K562 (cell line): Measurements from ENCODE around the gene AP3S2. TPM values are rescaled to one million over a fixed set of nuclear protein-coding genes. Genes with fewer than 3 reads are reported as not detected.

Experiments used
- ATAC-seq: fragments of 200-7000 bp; cut with Tn5 transposase; 3 replicates; pipeline ENCODE4 v1.9.1; 2020; ENCODE audit warnings: moderate library complexity
- BruUV-seq: library from RNA; stranded (reverse); fragments of 400-500 nt; replicated peaks from 2 replicates; lab custom pipeline; 2021; lab: Mats Ljungman, UMichigan
- CTCF ChIA-PET: fragments of 300-600 bp; formaldehyde crosslinking; extraction: SDS; loops from one replicate; lab custom pipeline; 2021; ENCODE audit warnings: low intra/inter-chr PET ratio; lab: Yijun Ruan, JAX
- POLR2A ChIA-PET: fragments of 300-600, 350-650 bp; sonication (Branson Sonifier 250); formaldehyde crosslinking; extraction: SDS; loops from one replicate; lab custom pipeline; 2021; ENCODE audit warnings: antibody characterized with exemption, inconsistent platforms; lab: Yijun Ruan, JAX
- DNase-seq, 4 experiments: peaks; one replicate each; pipeline versions ENCODE4 v3.0.0 to v3.0.0-alpha.2; 2011 to 2018; ENCODE audit warnings: low spot score in 3 of 4, mixed read lengths in 3 of 4; ENCODE audit errors: extremely low read depth in 1 of 4
- FAIRE-seq: peaks from 2 replicates; lab custom pipeline; 2011; peaks lifted over from hg19 to GRCh38; lab: Jason Lieb, UNC
- H2AFZ ChIP-seq: 2 replicates; pipeline ENCODE4 v1.6.0; 2011; ENCODE audit warnings: low read depth, low read length, control low read depth, inconsistent platforms
- H3K27ac ChIP-seq: fragments of 200-600 bp; 3 replicates; pipeline ENCODE4 v1.8.0; 2011; ENCODE audit warnings: low read depth, mild to moderate bottlenecking, control low read depth, inconsistent platforms, low read length, moderate library complexity, mixed read lengths; ENCODE audit errors: extremely low read depth
- H3K27me3 ChIP-seq, 2 experiments: fragments of 300-600 bp in 1 of 2; 2 replicates in 1 of 2; 3 replicates in 1 of 2; pipeline versions ENCODE4 v1.6.0 to v1.8.0; 2011; ENCODE audit warnings: inconsistent platforms in 2 of 2, low read length in 2 of 2, mild to moderate bottlenecking in 1 of 2, mixed read lengths in 1 of 2, moderate library complexity in 1 of 2; ENCODE audit not compliant: control insufficient read depth in 2 of 2, insufficient read depth in 2 of 2
- H3K36me3 ChIP-seq: fragments of 300-600 bp; 3 replicates; pipeline ENCODE4 v1.8.0; 2011; ENCODE audit warnings: mild to moderate bottlenecking, low read length, inconsistent platforms; ENCODE audit not compliant: control insufficient read depth, insufficient read depth
- H3K4me1 ChIP-seq, 2 experiments: fragments of 200-600 bp in 1 of 2; replicated peaks in 1 of 2; 2 replicates in 1 of 2; 3 replicates in 1 of 2; pipeline versions ENCODE4 v1.5.1 to v1.8.0; 2011; ENCODE audit warnings: inconsistent platforms in 2 of 2, low read length in 2 of 2, mild to moderate bottlenecking in 1 of 2, mixed read lengths in 1 of 2, moderate library complexity in 1 of 2; ENCODE audit not compliant: control insufficient read depth in 2 of 2, insufficient read depth in 2 of 2
- H3K4me2 ChIP-seq: 2 replicates; pipeline ENCODE4 v1.6.1; 2011; ENCODE audit warnings: low read length, control low read depth, inconsistent platforms, mixed read lengths; ENCODE audit not compliant: insufficient read depth
- H3K4me3 ChIP-seq: fragments of 200-600 bp; sonication (generic), shearing (Covaris generic); 2 replicates; pipeline ENCODE4 v1.5.1; 2016; ENCODE audit warnings: control low read depth, inconsistent platforms
- H3K79me2 ChIP-seq: fragments of 200-600 bp; 3 replicates; pipeline ENCODE4 v1.8.0; 2011; ENCODE audit warnings: low read length, inconsistent platforms; ENCODE audit not compliant: control insufficient read depth, insufficient read depth
- H3K9ac ChIP-seq, 2 experiments: 2 replicates each; pipeline versions ENCODE4 v1.6.0 to v1.6.1; 2011; ENCODE audit warnings: low read depth in 2 of 2, low read length in 2 of 2, control low read depth in 1 of 2, inconsistent platforms in 1 of 2, mild to moderate bottlenecking in 1 of 2, mixed read lengths in 1 of 2; ENCODE audit not compliant: insufficient read depth in 1 of 2
- H3K9me1 ChIP-seq: one replicate; pipeline ENCODE4 v1.6.0; 2011; ENCODE audit warnings: inconsistent platforms, mild to moderate bottlenecking, low read length, moderate library complexity; ENCODE audit not compliant: control insufficient read depth, insufficient read depth
- H3K9me3 ChIP-seq: replicated peaks from 2 replicates; pipeline ENCODE4 v1.5.1; 2011; ENCODE audit warnings: low read depth, low read length, inconsistent platforms; ENCODE audit not compliant: control insufficient read depth, insufficient read depth
- H4K20me1 ChIP-seq: replicated peaks from 2 replicates; pipeline ENCODE4 v1.6.1; 2011; ENCODE audit warnings: low read length, inconsistent platforms, mixed read lengths; ENCODE audit not compliant: control insufficient read depth, insufficient read depth
- BCOR ChIP-seq: fragments of 450-650 bp; IDR thresholded peaks from 2 replicates; pipeline ENCODE4 v1.6.1; 2016
- KDM1A ChIP-seq, 2 experiments: fragments of 450-650 bp; IDR thresholded peaks; 2 replicates each; pipeline ENCODE4 v1.6.1; 2016; ENCODE audit warnings: mild to moderate bottlenecking in 2 of 2
- MBD1 ChIP-seq: fragments of 250-450 bp; sonication (Bioruptor Pico); IDR thresholded peaks from 2 replicates; pipeline ENCODE4 v1.8.0; 2022; ENCODE audit warnings: inconsistent platforms
- POU5F1 ChIP-seq: fragments of 150-350 bp; IDR thresholded peaks from 2 replicates; pipeline ENCODE4 v1.6.1; 2014; ENCODE audit warnings: borderline replicate concordance, low read length, low read depth, mild to moderate bottlenecking; ENCODE audit not compliant: partially characterized antibody
- ZKSCAN1 ChIP-seq: fragments of 150-350 bp; IDR thresholded peaks from 2 replicates; pipeline ENCODE4 v1.6.1; 2016; ENCODE audit warnings: low read depth, low read length
- WGBS: fragments of 100-300 bp; shearing (Covaris generic); methylation state at CpG from one replicate; pipeline ENCODE4 v1.1.6; 2016; ENCODE audit warnings: low coverage, mixed read lengths; ENCODE audit not compliant: insufficient coverage; ENCODE audit errors: missing lambda C conversion rate; 5-methylcytosine and 5-hydroxymethylcytosine counted together
- in situ Hi-C: fragments of 300-500 bp; cut with MboI; formaldehyde crosslinking; loops from 4 replicates; pipeline ENCODE4 v1.15.0; 2018; ENCODE audit warnings: inconsistent platforms, mixed read lengths
- intact Hi-C: fragments of 100-400 bp; cut with micrococcal nuclease; formaldehyde crosslinking; loops from 2 replicates; pipeline ENCODE4 v1.14.2; 2022
- polyA plus RNA-seq, 8 experiments: library from polyadenylated mRNA; depleted of rRNA in 4 of 8; stranded (reverse) in 5 of 8; unstranded in 3 of 8; fragments of >200 nt; fragmentation: Nextera tagmentation in 2 of 8; fragmentation: Illumina TruSeq in 1 of 8; extraction: Ambion mirVana in 2 of 8; extraction: Trizol in 1 of 8; gene quantifications; 2 replicates each; pipeline versions ENCODE4 v1.2.1 to v1.2.3, GENCODE V29; 2011 to 2014; ENCODE audit warnings: inconsistent platforms in 1 of 8, missing spikeins in 1 of 8
- total RNA-seq, 7 experiments: library from RNA; depleted of rRNA in 6 of 7; stranded (reverse); fragments of >200 nt in 6 of 7; fragmentation: Illumina TruSeq in 2 of 7; extraction: Trizol in 2 of 7; gene quantifications; 2 replicates each; pipeline versions ENCODE4 v1.2.1 to v1.2.3, GENCODE V29; 2011 to 2021; ENCODE audit warnings: low replicate concordance in 1 of 7

Gene AP3S2
- total and polyA plus RNA-seq, 9 of the 15 experiments (the other 6 are each of a cell fraction or from before 2014, with no cell fraction given) = 16.4 to 54.1 (median 37.4) TPM

GRCh38 chr15:89812011-89812846, 81.6 kb downstream of the AP3S2 start:
- ATAC-seq (peak; percentile 9), FAIRE-seq (peak; percentile 35), DNase-seq (no peak)
- Histone ChIP-seq H4K20me1 (no peaks in the 10 kb centered on the region), H3K9me1 (no peaks in the 10 kb centered on the region), H3K4me3 (no peak overlapping the region), H2AFZ (no peak overlapping the region), H3K4me2 (no peak overlapping the region), H3K36me3 (no peaks in the 10 kb centered on the region), H3K4me1 (peaks cover 0 to 43% of the 10 kb centered on the region in 2 experiments; a peak in 3 of 5 replicates), H3K27ac (no peak overlapping the region), H3K9ac (peak overlapping the region in 1 of 2 experiments; percentile 74; a peak in 1 of 4 replicates), H3K9me3 (0 out of 2 replicates have a peak, but pooled peaks cover 4% of the 10 kb centered on the region), H3K27me3 (no peaks in the 10 kb centered on the region), H3K79me2 (no peaks in the 10 kb centered on the region)
- 36% methylated on average over 8 of the region's 8 CpGs for WGBS
- POLR2A ChIA-PET = interaction anchor here (1.0 to 1.1 kb wide), 2 partner anchors 29 to 166 kb away, joined by 3 to 5 read pairs; no protein-coding TSS in a partner anchor
- intact Hi-C loops (no loop called here), in situ Hi-C loops (no loop called here)
- no TSS peak for BruUV-seq
- CTCF ChIA-PET = interaction anchor here (0.6 kb wide), 1 partner anchor 37 kb away, joined by 3 read pairs; no protein-coding TSS in a partner anchor
- TF ChIP-seq POU5F1 (no peak), ZKSCAN1 (peak; percentile 81), MBD1 (CRISPR knock-in tag) (no peak), KDM1A (IDR thresholded peaks at IDR 0.05) (peak; percentile 22 to 45; a peak in 1 of 4 replicates), BCOR (peak; percentile 85)
